NCI-H1105 (cell line): ENCODE data around the gene WWOX.

Experiments
- DNase-seq: peaks from one replicate; lab custom pipeline; 2025; lab: John Stamatoyannopoulos, UW

Gene WWOX

DNA sequence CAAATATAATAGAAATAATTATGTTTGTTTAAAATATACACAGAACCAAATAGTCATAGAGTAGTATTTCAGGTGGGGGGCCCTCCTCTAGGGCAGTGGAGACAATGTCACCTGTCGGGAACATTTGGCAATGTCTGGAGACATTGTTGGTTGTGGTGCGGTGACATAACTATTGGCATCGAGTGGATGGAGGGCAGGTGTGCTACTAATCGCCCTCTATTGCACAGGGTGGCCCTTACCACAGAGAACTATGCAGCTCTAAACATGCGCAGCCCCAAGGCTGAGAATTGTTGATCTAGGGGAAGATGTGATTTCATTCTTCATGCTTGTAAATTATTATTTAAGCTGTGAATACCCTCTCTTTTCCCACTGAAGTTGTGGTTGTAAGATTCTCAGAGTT is 594.0 kb downstream of the WWOX start:
- DNase-seq = no peak

DNA sequence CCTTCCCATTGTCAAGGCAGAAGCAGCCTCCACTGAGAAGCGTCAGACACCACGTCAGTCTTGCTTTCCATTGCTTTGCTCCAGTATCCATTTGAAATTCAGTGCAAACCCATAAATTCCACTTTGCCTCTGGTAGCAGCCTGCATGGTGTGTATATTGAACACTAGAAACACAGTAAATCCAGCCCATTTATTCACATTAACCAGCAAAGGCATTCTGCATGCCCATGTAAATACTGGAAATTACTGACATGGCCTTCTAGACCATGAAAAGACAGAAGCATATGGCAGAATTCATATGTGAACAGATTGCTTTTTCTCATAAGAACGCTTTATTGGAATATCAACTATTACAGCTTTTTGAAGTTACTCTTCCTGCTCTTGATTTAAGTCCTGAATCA is 595.0 kb downstream of the WWOX start:
- no peak for DNase-seq

DNA sequence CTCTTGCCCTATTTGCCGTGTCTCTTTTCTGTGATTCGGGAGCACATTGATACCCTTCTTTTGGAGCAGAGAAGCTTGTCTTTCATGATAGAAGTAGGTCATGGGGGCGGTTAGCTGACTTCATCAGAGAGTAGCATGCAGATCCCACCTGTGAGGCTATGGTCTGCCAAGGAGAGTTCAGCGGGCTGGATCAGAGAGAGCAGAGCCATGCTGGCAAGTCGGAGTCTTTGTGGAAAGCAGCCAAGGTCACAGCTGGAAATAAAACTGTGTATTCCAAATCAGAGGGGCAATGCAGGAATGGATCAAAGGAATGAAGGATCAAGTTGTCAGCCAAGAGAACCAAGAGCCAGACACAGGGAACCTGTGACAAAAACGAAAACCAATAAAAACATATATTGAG is 595.9 kb downstream of the WWOX start:
- DNase-seq = no peak

DNA sequence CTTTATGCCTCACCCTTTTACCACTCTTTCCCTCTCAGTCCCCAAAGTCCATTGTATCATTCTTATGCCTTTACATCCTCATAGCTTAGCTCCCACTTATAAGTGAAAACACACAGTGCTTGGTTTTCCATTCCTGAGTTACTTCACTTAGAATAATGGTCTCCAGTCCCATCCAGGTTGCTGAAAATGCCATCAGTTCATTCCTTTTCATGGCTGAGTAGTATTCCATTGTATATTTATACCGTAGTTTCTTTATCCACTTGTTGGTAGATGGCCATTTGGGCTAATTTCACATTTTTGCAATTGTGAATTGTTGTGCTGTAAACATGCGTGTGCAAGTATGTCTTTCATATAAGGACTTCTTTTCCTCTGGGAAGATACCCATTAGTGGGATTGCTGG is 597.3 kb downstream of the WWOX start:
- DNase-seq = no peak

DNA sequence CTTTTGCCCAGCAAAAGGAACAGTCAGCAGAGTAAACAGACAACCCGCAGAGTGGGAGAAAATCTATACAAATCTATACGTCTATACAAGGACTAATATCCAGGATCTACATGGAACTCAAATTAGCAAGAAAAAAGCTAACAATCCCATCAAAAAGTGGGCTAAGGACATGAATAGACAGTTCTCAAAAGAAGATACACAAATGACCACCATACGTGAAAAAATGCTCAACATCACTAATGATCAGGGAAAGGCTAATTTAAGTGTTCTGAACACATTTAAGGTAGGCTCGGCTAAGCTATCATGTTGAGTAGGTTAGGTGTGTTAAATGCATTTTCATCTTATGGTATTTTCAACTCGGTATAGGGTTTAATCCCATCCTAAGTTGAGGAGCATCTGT is 598.0 kb downstream of the WWOX start:
- no peak for DNase-seq

DNA sequence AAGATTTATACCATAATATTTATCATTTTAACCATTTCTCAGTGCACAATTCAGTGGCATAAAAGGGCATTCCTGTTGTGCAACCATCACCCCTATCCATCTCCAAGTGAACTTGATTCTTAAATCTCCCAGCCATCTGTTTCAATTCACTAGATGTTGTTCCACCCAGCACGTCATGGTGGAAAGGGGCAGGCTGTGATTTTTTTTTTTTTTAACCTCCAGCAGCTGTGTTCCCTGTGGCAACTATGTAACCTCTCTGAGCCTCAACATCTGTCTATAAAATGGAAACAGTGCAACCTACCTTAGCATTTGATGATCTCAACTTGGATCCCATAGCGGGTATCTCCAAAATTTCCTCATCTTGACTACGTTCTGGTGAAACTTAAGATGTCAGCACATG is 604.5 kb downstream of the WWOX start:
- no peak for DNase-seq

DNA sequence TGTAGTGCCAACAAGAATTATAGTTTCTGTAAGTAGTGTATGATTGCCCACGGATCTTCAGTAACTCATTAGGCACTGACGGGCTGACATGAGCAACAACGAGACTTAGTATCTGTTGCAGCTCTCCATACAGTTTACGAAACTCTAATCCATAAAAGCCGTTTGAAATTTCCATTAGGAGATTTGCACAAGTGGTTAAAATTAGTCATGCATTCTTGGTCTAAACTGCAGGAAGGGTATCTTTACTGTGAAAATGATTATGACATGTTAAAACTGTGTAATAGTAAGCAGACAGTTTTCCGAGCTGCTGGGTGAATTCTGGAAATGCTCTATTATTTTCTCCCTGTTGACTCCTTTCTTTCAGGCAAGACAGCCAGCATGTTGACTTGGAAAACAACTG is 605.0 kb downstream of the WWOX start:
- DNase-seq = no peak

DNA sequence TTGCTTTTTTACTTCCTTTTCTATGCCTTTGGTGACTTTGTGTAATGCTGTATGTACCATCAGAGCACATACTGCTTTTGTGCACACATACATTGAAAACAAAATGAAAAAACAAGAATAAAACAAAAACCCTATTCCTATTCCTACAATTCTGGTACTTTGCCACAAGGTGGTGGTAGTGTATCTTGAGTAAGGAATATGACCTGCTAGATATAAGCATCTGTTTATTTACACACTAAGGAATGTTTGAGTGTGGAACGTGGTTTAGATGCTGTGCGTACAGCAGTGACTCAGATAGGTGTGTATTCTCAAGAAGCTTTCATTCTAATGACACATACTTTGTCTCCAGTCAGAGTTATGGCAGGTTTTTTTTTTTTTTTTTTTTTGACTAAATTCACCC is 606.2 kb downstream of the WWOX start:
- DNase-seq = no peak

DNA sequence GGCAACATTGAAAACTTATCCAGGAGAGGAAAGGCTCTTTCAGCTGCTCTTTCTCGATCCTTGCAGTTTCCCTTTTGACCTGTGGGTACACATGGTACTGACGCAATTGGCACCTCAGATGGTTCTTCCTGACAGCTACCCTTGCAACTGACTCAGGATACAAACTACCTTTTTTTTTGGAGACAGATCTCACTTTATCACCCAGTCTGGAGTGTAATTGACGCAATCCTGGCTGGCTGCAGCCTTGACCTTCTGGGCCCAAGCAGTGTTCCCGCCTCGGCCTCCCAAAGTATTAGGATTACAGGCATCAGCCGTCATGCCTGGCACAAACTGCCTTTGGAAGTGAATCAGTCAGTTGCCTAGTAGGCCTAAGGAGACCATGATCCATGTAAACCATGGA is 607.2 kb downstream of the WWOX start:
- no peak for DNase-seq

DNA sequence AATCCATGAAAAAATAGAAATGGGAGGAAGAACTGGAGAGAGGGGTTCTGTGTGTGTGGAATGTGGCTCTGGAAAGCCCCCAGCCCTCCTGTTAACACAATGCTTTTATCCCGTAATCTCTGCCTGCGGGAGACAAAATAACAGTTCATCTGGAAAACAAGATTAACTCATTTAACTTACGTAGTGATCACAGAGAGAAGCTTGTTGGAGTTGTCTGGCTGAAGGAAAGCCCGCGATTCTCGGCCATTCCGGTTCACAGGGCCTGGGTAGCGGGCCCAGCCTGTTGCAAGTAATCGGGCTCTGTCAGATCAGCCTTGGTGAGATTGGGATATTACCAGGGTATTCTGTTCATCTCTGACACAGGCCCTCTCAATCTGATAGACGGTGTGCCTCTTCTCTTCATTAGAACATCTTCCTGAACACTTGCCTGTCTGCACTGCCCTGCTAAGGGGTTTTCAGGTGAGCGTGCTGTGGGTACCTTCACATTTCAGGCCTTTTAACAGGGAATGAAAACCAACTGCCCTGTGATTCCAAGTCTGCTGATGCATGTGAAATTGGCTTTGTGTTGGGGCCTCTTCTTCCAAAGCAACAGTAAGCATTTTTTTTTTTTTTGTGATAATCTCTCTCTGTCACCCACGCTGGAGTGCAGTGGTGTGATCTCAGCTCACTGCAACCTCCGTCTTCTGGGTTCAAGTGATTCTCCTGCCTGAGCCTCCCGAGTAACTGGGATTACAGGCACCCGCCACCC is 609.9 kb downstream of the WWOX start:
- DNase-seq = no peak

DNA sequence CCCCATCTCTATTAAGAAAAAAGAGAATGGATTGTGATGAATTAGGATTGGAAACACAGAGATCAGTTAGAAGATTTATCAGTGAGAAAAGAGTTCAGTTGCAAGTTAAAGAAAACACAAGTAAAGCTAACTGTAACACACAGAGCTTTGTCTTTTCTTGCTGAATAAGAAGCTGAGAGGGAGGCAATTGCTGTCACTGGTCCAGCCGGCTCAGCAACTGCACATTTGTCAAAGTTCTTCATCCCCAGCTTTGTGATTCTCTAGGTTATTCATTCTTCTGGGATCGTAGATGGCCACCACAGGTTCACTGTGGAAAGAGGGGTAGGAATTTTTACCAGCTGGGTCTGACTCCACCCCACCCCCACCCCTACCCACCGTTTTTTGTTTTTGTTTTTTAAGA is 615.7 kb downstream of the WWOX start:
- no peak for DNase-seq

DNA sequence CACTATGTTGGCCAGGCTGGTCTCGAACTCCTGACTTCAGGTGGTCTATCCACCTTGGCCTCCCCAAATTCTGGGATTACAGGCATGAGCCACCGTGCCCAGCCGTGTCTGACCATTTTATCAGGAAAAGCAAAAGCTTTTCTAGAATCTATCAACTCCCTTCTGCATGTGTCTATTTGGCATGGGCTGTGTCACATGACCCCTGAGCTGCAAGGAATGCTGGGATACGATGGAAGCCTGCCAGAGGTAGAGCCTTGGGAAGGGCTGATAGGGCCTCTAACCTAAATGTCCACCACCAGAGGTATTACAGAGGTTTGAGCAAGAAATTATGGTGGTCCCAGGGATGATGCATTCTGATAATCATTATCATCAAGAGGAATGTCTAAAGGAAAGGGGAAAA is 616.2 kb downstream of the WWOX start:
- DNase-seq = no peak

DNA sequence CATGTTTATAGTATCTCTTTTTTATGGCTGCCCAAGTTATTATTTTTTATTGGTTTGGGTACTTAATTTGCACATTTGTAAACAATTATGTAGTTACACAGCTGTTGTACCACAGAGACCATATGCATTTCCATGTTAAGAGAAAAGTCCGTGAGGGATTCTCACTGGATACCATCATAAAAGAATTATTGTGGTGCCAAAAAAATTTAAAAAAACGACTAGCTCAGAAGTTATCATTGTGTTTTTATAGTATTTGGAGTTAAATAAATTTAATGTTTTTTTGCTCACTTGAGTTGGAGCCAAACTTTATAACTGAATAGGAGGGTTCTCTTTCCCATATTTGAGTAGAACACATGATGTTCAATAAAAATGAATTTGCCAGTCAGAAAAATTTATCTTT is 618.7 kb downstream of the WWOX start:
- DNase-seq = no peak

DNA sequence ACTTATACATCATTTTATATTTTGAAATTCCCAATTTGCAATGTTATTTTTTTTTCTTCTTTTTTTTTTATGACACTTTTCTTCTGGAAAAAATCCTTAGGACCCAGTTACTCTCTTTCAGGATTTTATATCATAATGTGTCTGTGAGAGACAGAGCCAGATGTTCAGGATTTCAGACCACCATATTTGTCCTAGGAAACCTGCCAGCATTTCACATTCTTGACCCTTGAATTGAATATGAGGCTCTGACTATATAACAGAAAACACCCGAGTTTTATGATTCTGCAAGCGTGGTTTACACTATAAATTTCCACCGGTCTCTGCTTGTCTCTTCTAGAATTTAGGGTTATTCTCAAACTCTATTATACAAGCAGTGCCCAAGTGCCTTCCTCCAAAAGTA is 621.0 kb downstream of the WWOX start:
- DNase-seq = no peak

DNA sequence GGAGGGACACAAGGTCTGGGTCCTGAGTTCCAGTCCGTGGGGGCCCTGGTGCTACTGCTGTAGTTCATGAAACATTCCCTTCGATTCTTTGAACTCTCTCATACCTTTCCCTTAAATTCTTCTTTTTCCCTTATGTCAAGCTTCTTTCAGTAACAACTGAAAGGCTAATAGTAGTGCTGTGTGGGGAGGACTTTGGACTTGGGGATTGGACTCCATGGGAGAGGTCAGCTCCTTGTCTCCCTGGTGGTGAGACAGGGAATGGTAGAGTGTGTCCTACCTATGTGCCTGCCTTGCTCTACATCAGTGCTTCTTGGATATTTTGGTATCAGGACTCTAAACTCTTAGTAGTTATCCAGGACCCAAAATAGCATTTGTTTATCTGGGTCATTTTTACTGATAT is 628.1 kb downstream of the WWOX start:
- DNase-seq = no peak

DNA sequence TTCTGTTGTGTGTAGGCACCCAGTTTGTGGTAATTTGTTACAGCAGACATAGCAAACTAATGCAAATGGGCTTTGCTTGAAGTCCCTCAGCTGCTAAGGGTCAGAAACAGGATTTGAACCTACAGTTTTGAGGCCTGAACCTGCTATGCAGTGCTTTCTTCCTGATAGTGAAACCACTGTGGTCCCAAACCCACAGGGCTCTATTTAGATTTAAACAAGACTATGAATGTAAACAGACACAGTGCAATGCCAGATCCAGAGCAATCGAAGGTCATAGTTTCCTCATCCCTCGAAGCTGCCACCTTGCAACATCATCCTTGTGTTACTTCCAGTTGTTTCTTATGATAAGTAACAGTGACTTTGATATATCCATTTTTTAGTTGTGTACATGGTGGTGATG is 630.2 kb downstream of the WWOX start:
- DNase-seq = no peak

DNA sequence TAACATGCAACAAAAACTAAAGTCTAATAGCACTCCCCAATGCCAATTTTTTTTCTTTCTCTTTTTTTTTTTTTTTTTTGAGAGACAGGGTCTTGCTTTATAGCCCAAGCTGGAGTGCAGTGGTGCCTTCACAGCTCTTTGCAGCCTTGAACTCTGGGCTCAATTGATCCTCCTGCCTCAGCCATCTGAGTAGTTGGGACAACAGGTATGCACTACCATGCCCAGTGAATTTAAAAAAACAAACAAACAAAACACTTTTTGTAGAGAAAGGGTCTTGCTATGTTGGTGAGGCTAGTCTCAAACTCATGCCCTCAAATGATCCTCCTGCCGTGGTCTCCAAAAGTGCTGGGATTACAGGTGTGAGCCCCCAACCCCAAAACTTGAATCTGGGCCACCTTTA is 632.3 kb downstream of the WWOX start:
- no peak for DNase-seq

DNA sequence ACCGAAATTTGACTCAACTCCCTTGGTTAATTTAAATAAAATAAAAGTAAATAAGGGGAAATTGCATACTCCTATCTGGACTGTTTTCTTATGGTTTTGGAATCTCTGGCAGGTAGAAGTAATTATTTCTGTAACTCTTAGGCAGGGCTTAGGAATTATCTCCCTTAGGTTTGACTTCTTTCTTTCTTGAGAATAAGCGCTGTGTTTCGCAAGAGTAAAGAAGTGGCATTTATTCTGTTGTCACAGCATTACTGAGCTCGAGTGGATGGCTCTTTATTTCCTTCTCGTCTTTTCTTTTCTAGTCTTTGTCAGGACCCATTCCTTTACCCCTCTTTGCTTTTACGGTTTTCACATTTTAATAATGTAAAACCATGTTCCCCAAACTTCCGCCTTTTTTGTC is 633.2 kb downstream of the WWOX start:
- no peak for DNase-seq

DNA sequence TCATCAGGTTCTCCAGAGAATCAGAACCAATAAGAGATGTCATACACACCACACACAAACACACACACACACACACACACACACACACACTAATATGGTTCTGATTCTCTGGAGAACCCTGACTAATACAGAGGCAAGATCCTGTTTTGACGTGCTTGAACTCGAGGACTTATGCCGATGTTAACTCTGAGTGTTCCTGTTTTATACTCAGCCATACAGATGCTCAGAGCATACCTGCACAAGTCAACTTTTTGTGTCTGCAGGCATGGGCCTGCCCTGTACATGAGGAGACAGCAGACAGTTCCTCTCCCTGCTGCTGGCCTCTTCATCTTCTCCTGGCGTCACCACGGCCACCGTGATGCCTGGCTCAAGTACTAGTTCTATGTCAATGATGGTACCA is 635.9 kb downstream of the WWOX start:
- no peak for DNase-seq

DNA sequence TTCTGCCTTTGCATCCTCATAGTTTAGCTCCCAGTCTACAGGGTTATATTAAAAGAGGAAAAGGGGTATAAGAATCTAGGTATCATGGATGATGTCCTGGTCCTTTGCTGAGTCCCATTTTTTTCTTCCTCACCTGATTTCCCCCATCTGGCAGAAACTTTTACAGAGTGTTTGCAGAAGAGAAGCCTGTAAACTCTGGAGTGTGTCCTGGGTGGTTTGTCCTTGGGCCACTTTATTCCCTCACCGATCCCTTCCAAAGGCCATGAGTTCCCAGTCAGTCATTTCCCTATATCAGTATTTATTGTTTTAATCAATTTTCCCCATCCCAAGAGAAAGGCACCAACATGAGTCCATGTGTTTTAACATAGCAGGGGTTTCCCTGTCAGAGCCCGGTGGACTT is 638.2 kb downstream of the WWOX start:
- no peak for DNase-seq

DNA sequence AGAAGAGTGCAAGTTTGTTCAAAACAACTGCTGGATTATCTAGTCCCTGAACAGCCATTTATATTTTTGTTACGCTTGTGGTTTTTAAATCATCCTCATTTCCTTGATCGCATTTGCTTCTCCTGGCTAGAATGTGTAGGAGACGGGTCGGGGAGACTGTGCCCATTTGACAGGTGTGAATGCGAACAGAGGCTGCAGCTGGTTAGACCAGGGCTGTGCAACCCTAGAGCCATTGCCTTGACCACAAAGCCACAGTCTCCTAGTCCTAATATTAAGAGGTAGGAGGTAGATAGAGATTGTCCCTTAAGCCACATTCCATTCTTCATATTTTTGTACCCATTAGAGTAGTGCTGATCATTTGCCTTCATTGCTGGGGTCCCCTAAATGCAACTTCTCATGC is 639.1 kb downstream of the WWOX start:
- no peak for DNase-seq

DNA sequence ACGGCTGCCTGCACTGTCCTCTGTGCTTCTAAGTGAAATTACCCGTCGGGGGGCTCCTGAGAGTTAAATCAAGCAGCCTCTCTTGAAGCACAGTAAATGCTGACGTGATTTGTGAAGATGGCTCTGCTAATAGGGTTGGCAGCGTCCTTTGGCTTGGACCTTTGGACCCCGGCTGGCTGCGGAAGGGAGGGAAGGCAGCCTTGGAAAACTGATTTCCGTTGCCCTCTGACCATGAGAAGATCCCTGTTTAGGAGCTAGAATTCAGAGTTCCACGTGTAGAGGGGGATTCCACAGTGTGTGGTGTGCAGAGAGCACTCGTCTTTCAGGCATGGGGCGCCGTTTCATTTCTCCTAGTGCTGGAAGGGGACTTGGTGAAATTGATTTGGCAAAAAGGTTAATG is 640.8 kb downstream of the WWOX start:
- DNase-seq = no peak

DNA sequence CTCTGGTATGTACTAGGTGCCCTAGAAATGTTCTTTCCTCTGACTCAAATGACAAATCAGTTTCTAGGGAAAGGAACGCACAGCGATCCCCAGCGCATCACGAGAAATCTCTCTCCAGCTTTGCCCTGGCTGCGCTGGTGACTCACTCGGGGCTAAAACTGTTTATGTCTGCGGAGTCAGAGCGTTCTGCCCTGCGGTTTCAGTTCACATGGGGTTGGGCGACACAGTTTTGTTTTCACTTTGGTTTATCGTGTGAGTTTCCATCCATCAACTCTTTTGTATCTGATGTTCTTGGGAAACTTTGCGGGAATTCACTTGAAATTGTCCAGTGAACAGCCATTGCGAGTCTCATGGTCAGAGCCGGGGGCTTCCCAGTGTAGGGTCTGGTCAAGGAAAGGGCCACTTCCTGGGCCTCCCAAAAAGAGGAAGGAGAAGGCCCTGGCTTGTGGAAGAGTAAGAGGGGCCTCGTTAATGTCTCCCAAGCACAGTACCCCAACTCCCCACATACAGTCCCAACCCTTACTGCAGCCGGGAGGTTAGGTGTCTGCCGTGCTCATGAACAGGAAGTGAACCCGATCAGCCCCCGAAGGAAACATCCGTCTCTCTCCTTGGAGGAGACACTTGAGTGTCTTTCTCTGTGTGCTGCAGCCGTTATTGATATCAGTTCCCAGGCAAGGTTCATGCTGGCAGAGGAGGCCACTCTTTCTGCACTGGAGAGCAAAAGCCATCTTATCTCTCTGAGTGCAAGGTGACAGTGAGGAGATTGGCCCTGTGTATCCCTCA is 643.2 kb downstream of the WWOX start:
- no peak for DNase-seq

DNA sequence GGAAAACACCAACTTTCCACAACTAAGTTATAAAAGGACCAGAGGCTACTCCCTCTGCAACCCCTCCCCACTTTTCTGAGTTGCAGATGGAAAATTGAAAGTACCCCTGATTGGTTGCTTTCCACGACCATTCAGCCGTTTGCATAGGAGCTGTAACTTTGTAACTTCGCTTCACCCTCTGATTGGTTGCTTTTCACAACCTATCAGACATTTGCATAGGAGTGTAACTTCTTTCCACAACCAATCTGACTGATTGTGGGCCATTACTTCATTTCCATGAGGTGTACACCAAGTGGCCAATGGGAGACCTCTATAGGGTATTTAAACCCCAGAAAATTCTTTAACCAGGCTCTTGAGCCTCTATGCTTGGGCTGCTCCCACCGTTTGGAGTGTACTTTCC is 644.1 kb downstream of the WWOX start:
- no peak for DNase-seq
